Measurements from ENCODE around the gene TTC12. TPM values are rescaled to one million over a fixed set of nuclear protein-coding genes. Genes with fewer than 3 reads are reported as not detected.

The TTC12 gene
- total and polyA plus RNA-seq, 2 donors from 2014 or later: 16.7 to 34.4 TPM

GRCh38 chr11:113273720-113274119 lies 40.7 kb upstream of the TTC12 start:
- Histone ChIP-seq H3K36me3 (ENCODE audit: control insufficient read depth in 2 of 3, insufficient read depth in 3 of 3, low read length in 3 of 3) (no peaks in the 10 kb centered on the region), H3K27me3 (ENCODE audit: control insufficient read depth, insufficient read depth, low read length) (no peaks in the 10 kb centered on the region), H3K4me1 (ENCODE audit: control insufficient read depth in 2 of 3, insufficient read depth in 2 of 3, low read depth in 1 of 3, low read length in 3 of 3) (no peaks in the 10 kb centered on the region), H3K4me3 (ENCODE audit: low read length in 3 of 3) (no peak overlapping the region), H3K9me3 (ENCODE audit: control insufficient read depth in 2 of 3, insufficient read depth in 1 of 3, low read length in 3 of 3) (no peaks in the 10 kb centered on the region), H3K27ac (ENCODE audit: low read depth in 2 of 2, low read length in 2 of 2) (no peak overlapping the region), H3K9ac (ENCODE audit: low read length in 3 of 3) (no peak overlapping the region)
- intact Hi-C loops (cut with DNase I): no loop called here
- no peak for TF ChIP-seq CTCF (IDR thresholded peaks at IDR 0.05; ENCODE audit: borderline replicate concordance, extremely low read depth, insufficient read depth)
- FAIRE-seq (no peak), DNase-seq (no peak)

- DNase-seq (peak in 4 of 5 donors; percentile 48 to 59 (median 56)), FAIRE-seq (no peak)
- Histone ChIP-seq H3K9me3 (ENCODE audit: control insufficient read depth in 2 of 3, insufficient read depth in 1 of 3, low read length in 3 of 3) (no peaks in the 10 kb centered on the region), H3K9ac (ENCODE audit: low read length in 3 of 3) (no peak overlapping the region), H3K4me1 (ENCODE audit: control insufficient read depth in 2 of 3, insufficient read depth in 2 of 3, low read depth in 1 of 3, low read length in 3 of 3) (no peaks in the 10 kb centered on the region), H3K27me3 (ENCODE audit: control insufficient read depth, insufficient read depth, low read length) (no peaks in the 10 kb centered on the region), H3K36me3 (ENCODE audit: control insufficient read depth in 2 of 3, insufficient read depth in 3 of 3, low read length in 3 of 3) (no peaks in the 10 kb centered on the region), H3K4me3 (ENCODE audit: low read length in 3 of 3) (peak overlapping the region in 2 of 3 donors; percentile 30 to 32), H3K27ac (ENCODE audit: low read depth in 2 of 2, low read length in 2 of 2) (no peak overlapping the region)
- peak; percentile 6 for TF ChIP-seq CTCF (IDR thresholded peaks at IDR 0.05; ENCODE audit: borderline replicate concordance, extremely low read depth, insufficient read depth)
- intact Hi-C loops (cut with DNase I): no loop called here
Measured at GRCh38 chr11:113274713-113275582, 39.4 kb upstream of the TTC12 start.

GRCh38 chr11:113275602-113276001 lies 38.8 kb upstream of the TTC12 start:
- Histone ChIP-seq H3K27me3 (ENCODE audit: control insufficient read depth, insufficient read depth, low read length) (no peaks in the 10 kb centered on the region), H3K4me1 (ENCODE audit: control insufficient read depth in 2 of 3, insufficient read depth in 2 of 3, low read depth in 1 of 3, low read length in 3 of 3) (no peaks in the 10 kb centered on the region), H3K9me3 (ENCODE audit: control insufficient read depth in 2 of 3, insufficient read depth in 1 of 3, low read length in 3 of 3) (no peaks in the 10 kb centered on the region), H3K27ac (ENCODE audit: low read depth in 2 of 2, low read length in 2 of 2) (no peak overlapping the region), H3K9ac (ENCODE audit: low read length in 3 of 3) (no peak overlapping the region), H3K4me3 (ENCODE audit: low read length in 3 of 3) (peak overlapping the region in 2 of 3 donors; percentile 30 to 32), H3K36me3 (ENCODE audit: control insufficient read depth in 2 of 3, insufficient read depth in 3 of 3, low read length in 3 of 3) (no peaks in the 10 kb centered on the region)
- DNase-seq (no peak), FAIRE-seq (no peak)
- intact Hi-C loops (cut with DNase I): no loop called here
- no peak for TF ChIP-seq CTCF (IDR thresholded peaks at IDR 0.05; ENCODE audit: borderline replicate concordance, extremely low read depth, insufficient read depth)

All from kidney (tissue), 14 donors.